ENCODE measurements around the gene PROX1.

The PROX1 gene

DNA sequence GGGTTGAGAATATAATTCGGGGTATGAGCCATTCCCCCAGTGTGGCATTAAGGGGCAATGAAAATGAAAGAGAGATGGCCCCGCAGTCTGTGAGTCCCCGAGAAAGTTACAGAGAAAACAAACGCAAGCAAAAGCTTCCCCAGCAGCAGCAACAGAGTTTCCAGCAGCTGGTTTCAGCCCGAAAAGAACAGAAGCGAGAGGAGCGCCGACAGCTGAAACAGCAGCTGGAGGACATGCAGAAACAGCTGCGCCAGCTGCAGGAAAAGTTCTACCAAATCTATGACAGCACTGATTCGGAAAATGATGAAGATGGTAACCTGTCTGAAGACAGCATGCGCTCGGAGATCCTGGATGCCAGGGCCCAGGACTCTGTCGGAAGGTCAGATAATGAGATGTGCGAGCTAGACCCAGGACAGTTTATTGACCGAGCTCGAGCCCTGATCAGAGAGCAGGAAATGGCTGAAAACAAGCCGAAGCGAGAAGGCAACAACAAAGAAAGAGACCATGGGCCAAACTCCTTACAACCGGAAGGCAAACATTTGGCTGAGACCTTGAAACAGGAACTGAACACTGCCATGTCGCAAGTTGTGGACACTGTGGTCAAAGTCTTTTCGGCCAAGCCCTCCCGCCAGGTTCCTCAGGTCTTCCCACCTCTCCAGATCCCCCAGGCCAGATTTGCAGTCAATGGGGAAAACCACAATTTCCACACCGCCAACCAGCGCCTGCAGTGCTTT is 9.4 kb downstream of the PROX1 start:
- no peak for DNase-seq (ENCODE audit: insufficient read length, low spot score)
- FAIRE-seq, result no peak

DNA sequence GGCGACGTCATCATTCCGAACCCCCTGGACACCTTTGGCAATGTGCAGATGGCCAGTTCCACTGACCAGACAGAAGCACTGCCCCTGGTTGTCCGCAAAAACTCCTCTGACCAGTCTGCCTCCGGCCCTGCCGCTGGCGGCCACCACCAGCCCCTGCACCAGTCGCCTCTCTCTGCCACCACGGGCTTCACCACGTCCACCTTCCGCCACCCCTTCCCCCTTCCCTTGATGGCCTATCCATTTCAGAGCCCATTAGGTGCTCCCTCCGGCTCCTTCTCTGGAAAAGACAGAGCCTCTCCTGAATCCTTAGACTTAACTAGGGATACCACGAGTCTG is 10.0 kb downstream of the PROX1 start:
- DNase-seq (ENCODE audit: insufficient read length, low spot score), result no peak
- no peak for FAIRE-seq

DNA sequence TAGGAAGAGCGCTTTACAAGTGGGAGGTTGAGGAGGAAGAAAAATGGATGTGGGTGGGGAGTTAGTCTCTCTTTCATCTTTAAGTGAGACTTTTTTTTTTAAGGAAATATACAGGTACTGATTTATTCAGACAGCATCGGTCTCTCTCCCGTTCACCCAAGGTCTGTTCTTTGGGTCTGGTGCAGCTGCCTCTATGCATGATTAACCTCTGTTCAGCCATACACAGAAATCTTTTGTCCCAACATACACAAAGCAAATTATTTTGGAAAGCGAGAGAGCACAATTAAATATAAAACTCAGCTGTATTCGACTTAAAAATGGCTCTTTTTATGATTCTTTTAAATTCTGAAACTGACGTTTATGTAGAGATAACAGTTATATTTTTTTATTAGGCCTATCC is 11.0 kb downstream of the PROX1 start:
- FAIRE-seq (no peak), DNase-seq (ENCODE audit: insufficient read length, low spot score) (no peak)

DNA sequence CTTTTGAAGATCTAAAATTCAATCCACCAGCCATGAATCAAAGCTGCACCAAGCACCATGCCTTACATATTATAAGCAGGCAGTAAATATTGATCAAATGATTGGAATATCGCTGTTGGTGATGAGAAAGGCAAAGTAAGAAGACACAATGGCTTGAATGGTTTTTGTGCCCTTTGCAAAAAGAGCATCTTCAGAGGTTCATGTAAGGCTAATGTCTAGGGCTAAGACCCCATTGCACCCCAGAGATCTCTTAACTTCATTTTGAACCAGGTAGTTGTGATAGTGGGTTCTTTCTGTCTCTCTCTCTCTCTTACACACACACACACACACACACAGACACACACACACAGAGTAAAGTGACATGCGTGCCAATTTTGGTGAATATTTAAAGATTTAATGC is 12.0 kb downstream of the PROX1 start:
- FAIRE-seq (no peak), DNase-seq (ENCODE audit: insufficient read length, low spot score) (no peak)

DNA sequence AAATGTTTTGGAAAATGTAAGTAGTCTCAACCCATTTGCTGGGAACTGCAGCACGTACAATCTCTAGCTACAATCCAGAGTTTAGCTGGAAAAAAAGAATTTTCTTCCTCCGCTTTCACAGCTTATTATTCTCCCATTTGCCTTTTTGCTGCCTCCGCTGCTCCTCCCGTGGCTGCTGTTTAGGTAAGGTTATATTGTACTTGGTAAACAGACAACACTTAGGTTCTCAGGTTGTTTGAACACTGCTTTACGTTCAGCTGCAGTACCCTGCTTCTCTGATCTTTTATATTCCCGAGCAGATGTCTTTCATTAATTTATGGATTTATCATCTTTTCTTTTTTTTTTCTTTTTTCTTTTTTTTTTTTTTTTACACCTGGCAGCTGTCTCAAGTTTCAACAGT is 14.3 kb downstream of the PROX1 start:
- DNase-seq (ENCODE audit: insufficient read length, low spot score) (no peak), FAIRE-seq (no peak)

DNA sequence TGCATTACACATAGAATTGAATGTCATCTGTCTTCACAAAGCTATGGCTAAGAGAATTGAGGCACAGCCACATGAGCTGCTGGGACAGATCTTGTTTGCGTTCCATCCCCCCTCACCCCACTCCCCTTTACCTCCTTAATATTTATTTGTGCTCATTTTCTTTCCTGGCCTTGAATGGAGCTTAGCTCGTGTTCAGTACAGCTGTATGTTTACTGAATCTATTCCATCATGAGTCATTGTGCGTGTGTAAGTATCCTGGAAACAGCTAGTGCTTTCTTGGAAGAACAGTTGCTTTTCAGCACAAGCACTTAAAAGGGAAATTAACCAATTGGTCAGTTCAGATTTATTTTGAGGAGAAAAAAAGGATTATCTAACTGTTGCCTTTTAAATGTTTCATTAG is 14.7 kb downstream of the PROX1 start:
- FAIRE-seq, result no peak
- DNase-seq (ENCODE audit: insufficient read length, low spot score), result no peak

DNA sequence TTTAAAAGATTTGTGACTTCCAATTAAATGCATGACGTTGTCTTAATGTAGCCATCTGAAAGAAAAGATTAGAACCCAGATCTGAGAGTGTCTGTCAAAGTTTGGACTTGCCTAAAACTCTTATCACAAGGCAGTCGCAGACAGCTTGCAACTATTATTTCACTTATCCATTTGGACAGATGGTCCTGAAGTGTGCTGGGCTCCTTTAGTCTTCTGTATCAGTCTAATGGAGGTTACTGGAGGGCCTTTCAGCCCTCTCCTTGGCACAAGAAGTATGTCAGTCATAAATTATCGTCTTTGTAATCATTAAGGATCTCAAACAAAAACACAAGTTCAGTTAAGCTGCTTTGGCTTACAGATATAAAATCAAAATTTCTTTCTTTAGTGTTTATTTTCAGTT is 15.5 kb downstream of the PROX1 start:
- FAIRE-seq (no peak), DNase-seq (ENCODE audit: insufficient read length, low spot score) (no peak)

DNA sequence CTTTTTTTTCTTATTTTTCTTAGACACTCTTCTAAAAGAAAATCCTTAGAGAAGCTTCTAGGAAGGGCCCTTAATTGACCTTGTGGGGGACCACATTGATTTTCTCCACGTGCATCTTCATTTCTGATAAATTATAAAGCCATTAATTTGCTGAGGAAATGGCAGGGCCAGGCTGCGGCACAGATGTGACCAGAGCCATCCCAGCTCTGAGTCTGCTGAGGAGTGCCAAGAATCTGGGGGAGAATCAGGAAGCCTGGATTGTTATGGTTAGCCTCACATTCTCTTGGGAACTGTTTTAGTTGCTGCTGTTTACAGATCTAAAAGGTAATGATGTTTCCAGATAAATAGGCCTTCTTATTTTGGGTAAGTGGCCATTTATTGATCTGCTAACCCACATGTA is 16.2 kb downstream of the PROX1 start:
- DNase-seq (ENCODE audit: insufficient read length, low spot score), result no peak
- FAIRE-seq, result no peak

DNA sequence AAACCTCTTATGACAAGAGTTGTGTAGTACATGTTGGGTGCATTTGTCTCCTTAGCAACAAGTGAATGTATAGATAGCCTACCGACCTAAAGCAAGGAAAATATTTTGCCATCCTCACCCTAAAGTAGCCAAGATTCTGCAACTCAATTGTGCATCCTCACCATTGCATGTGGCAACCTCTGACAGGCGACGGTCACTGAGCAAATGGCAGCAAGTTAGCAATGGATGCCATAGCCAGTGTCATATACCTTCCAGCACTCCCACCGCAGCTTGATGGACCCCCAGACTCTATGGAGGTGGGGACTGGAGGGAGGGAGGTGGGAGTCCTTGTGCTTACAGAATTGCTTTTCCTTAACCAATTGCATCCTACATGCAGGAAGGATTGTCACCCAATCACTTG is 17.0 kb downstream of the PROX1 start:
- no peak for DNase-seq (ENCODE audit: insufficient read length, low spot score)
- no peak for FAIRE-seq

DNA sequence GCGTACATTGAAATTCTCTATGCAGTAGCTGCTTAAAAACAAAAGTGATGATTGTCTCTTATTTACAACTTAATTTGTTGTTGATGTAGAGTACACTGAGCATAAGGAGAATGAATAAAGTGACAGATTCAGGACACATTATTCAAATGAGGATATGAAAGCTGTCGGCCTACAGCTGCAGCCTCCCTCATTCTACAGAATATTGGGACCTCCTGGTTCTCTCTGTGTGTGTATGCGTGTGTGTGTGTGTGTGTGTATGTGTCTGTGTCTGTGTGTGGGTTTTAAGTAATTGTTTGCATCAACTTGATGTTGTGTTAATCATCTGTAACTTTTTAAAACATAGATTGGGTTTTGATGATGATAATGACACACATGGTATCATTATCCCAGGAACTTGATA is 17.9 kb downstream of the PROX1 start:
- DNase-seq (ENCODE audit: insufficient read length, low spot score) (no peak), FAIRE-seq (no peak)

DNA sequence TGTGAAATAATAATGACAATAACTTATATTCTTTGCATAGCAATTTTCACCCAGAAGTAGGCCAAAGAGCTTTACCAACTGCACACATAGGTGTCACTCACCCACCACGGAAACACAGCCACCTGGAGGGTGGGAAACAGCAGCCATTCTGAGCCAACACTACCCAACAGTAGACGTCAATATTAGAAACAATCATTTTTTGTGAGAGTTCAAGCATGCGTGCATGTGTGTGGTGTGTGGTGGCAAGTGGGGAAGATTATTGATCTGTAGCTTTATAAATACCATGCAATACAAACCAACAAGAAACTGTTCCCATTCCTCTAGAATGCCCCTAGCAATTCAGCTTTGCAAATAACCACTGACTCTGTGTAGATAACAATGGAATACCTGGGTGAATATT is 19.1 kb downstream of the PROX1 start:
- no peak for DNase-seq (ENCODE audit: insufficient read length, low spot score)
- no peak for FAIRE-seq

DNA sequence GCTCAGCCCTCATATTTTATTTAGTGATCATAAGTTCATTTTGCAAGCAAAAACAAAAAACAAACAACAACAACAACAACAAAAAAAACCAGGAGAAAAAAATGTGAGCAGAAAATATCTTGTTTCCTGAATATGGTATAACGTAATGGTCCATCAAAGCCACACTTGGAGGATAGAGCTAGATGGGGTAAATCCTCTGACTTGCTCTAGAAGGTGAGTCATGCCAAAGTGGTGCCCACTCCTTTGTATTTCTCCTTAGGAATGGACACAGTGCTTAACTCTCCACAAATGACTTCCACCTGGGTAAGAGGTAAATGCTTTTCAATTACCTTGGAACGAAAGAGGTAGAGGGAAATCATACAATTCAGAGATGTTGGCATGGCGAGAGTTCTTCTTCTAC is 20.6 kb downstream of the PROX1 start:
- FAIRE-seq (no peak), DNase-seq (ENCODE audit: insufficient read length, low spot score) (no peak)

DNA sequence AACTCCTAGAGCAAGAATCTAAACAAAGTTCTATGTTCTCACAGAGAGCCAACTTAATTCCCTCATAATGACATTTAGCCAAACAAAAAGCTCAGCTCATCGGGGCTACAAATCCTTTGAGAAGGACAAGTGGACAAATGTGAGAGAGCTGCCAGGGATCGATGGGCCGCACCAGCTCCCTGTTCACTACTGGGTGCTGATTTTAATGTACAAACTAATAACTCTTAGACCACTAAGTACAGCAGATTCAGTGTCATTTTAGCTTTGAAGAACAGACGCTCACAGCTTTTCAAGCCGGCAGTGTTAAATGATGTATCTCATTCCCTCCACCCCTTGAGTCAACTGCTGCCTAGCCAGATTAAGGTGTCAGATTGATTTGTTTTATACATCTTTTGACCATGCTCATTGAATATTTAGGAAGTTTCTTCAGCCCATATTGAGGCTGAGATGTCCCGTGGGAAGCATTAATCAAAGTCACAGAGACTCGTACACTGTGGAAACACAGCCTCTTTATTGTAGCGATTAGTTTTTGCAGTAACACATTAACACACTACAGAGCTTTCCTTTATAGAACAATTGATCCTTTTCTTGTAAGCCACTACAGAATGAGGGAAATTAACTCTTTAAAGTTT is 21.1 kb downstream of the PROX1 start:
- no peak for FAIRE-seq

DNA sequence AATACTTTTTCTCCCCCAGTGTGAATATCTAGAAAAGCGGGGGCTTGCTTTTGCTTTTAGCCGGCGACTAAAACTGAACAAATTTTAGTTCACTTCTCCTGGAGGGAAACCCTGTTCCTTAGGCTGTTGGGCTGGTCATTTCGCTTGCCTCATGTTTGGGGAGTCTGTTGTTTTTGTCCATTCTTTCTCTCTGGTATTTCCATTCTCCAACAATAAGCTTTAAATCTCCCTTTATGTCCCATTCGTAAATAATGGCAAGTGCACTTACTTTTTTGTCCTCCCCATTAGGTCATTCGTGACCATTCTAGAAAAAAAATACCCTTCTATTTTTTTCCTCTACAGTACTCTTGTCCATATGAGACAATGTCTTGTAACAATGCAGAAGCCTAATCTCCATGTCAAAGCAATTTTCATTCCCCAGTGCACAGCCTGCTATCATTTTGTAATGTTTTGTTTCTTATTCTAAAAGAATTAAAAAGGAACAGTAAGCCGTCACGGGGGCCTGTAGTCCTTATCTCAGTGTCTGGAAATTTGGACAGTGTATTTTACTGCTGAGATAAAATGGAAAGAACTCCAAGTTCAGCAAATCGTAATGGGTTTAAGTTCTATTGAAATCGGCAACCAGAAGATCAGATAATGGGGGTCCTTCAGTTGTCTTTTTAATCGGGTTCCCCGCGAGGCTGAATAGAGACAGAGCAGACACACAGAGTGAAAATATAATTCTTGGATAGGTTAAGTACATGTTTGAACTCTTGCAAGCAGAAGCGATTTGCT is 21.8 kb downstream of the PROX1 start:
- DNase-seq (ENCODE audit: insufficient read length, low spot score), result no peak
- FAIRE-seq, result no peak

More for the DNA sequence above, 21.1 kb downstream of the PROX1 start:
- DNase-seq (ENCODE audit: insufficient read length, low spot score), result no peak

DNA sequence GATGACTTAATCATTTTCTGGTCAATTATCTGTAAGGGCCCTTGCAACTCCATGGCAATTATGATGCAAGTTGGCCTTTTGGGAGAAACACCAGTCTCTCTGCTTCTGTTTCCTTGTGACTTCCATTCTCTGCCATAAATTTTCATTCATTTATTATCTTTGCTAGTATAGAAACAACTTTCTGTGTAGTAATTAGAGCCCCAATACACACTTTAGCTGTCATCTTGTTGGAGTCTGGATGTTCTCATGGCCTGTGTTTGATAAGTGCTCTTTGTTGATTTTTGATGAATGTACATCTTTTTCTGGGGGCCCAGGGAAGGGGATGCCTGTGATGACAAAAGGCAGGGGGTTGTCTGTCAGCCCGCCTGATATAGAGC is 22.4 kb downstream of the PROX1 start:
- DNase-seq (ENCODE audit: insufficient read length, low spot score), result no peak
- no peak for FAIRE-seq

DNA sequence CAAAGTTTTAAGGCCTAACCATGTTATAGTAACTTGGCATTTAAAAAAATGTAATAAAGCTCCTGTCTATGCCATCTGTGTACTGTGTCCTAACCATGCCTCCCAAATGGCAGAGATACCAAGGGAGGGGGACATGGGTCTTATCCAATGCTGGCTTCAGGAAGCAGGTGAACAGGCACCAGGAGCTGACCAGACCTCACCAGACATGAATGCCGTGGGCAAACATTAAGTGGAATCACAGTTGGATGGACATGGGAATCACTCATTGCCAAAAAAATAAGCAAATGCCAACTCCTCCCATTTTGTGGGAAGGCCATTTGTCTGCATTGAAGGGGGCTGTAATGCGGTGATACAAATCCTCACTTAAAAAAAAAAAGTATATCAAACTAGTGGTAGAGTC is 22.9 kb downstream of the PROX1 start:
- FAIRE-seq (no peak), DNase-seq (ENCODE audit: insufficient read length, low spot score) (no peak)

DNA sequence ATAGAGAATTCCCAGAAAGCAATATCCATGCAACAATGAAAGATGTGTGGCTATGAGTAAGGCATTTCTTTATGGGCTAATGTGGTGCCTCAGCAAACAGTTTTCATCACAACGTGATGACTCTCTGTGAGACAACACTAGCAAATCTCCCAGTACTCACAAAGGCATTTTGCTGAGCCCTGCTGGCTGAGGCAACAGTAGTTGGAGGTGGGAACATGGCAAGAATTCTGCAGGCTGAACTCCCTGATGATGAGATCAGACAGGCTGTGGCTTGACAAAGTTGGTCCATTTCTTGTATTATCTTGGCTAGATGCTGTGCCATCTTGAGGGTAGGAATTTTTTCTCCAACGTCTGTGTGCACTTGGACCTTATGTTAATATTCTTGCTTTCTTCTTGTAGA is 24.6 kb downstream of the PROX1 start:
- FAIRE-seq (no peak), DNase-seq (ENCODE audit: insufficient read length, low spot score) (no peak)

DNA sequence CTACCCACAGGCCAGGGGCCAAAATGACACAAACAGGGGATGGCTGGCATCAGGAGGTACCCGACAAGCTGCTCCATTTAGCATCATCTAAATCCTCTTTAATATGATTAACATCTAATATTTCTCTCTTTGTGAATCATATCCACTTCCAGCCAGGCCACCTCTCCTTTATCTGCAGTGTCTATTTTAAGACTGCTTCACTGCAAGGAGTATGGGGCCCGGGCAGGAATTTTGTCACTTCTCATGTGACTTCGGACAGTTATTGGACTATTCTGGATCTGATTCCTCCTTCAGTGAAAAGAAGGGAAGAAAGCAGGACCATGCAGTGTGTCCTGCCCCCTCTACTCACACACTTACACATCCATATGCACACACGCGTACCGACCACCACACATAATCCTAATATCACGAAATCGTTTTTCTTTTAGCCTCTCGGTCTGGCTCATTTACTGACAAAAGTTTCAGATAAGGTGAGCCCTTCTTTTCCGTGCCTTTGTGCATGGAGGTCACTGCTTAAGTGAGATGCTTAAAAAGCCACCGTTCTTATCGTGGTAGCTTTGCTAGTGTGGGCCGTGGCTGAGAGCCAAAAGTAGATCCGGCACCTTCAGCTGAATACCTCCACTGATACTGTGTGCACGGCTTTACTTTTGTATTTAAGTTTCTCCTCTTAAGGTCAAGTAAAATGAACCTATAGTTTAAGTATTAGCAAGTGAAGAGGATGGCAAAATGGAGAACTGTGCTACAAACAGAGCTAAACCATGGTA is 26.0 kb downstream of the PROX1 start:
- no peak for FAIRE-seq
- DNase-seq (ENCODE audit: insufficient read length, low spot score), result no peak

DNA sequence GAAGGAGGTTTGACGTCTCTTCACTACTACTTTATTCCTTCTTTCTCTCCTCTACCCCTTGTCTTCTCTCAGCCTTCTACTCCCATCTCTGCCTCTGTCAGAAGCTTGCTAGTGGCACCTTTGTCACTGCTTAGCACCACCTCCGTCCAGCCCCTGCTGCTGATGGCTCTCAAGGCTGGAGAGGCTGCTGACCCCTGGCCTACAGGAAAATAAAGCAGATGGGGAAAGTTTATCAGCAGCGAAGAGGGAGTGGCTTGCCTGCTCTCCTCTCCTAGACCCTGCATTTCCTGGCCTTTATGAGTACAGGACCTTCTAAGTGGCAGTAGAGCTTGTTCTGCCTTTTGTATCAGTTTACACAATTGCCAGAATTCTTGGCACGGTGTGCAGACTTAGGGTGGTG is 27.0 kb downstream of the PROX1 start:
- FAIRE-seq (no peak), DNase-seq (ENCODE audit: insufficient read length, low spot score) (no peak)

DNA sequence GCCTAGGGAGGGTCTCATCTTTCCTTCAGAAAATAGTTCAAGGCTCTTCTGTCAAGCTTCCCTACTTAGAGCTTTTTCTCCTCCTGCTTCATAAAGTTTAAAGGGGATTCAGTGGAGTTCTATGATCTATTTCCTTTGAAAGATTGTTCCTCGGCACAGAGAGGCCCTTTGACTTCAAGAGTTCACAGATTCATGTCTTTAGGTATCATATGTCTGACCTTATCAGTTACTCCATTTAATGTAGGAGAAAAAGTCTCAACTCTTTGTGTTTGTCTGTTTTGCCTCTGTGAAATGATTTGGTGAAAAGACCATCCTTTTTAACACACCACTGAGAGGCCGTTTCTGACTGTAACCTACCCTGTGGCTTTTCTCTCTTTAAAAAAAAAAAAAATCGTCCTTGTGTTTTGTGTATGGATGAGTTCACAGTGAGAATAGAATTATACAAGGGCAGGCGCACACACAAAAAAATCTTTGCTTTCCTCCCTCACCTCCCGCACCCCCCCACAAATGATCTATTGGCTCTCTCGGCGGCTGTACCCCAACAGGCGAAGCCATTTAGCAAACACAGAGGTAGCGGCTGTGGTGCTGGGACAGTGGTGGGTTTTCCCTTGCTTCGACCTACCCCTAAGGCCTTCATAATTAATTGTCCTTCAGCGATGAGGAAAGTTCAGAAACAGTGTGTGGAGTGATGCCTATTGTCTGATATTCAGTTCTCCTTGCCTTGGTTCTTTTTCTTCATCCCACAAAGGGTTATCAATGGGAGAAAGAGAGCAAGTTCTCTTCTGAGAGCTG is 29.6 kb downstream of the PROX1 start:
- DNase-seq (ENCODE audit: insufficient read length, low spot score) (no peak), FAIRE-seq (no peak)

Measured in HTR-8/SVneo (cell line).